DMS79 treated with DMSO at 0.1 percent for 48 hours (cell line): Measurements from ENCODE around the gene SRP68.
A peak's percentile ranks its signal among the peaks of the same experiment; 100 is the strongest.
"Not testable (repeated sequence)": the region's sequence is repeated elsewhere in the genome, so short reads cannot be mapped to it uniquely, and the experiment has no call there.

Source experiments
- DNase-seq: peaks from one replicate; lab custom pipeline; 2025; lab: John Stamatoyannopoulos, UW

The SRP68 gene

DNA sequence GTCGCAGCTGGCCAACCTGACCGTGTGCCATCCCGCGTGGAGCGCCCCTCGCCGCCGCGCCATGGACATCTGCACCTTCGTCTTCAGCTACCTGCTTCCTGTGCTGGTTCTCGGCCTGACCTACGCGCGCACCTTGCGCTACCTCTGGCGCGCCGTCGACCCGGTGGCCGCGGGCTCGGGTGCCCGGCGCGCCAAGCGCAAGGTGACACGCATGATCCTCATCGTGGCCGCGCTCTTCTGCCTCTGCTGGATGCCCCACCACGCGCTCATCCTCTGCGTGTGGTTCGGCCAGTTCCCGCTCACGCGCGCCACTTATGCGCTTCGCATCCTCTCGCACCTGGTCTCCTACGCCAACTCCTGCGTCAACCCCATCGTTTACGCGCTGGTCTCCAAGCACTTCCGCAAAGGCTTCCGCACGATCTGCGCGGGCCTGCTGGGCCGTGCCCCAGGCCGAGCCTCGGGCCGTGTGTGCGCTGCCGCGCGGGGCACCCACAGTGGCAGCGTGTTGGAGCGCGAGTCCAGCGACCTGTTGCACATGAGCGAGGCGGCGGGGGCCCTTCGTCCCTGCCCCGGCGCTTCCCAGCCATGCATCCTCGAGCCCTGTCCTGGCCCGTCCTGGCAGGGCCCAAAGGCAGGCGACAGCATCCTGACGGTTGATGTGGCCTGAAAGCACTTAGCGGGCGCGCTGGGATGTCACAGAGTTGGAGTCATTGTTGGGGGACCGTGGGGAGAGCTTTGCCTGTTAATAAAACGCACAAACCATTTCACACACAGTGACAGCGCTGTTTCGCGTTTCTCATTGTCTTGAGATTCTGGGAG is 4.7 kb upstream of the SRP68 start:
- DNase-seq, result no peak

DNA sequence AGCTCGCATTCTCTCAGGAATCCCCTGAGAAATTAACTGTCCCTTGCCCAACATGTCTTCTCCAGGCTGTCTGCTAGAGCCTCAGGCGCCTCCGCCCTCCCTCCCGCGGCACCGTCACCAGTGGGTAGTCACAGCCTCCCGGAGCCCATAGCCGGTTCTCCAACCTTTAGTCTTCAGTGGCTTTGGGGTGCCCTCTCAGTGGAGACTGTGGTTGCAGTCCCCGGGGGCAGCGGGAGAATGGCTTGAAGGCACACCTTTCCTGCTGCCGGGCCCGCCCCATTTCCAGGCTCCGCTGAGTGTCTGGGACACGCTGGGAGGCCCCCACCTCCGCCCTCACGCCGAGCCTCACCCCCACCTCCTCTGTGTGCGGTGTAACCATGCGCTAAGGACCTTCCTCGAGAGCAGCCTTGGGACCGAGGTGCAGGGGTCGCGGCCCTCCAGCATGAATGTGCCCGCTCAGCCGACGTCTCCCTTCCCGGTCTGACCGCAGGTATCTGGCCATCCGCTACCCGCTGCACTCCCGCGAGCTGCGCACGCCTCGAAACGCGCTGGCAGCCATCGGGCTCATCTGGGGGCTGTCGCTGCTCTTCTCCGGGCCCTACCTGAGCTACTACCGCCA is 3.9 kb upstream of the SRP68 start:
- DNase-seq, result no peak

DNA sequence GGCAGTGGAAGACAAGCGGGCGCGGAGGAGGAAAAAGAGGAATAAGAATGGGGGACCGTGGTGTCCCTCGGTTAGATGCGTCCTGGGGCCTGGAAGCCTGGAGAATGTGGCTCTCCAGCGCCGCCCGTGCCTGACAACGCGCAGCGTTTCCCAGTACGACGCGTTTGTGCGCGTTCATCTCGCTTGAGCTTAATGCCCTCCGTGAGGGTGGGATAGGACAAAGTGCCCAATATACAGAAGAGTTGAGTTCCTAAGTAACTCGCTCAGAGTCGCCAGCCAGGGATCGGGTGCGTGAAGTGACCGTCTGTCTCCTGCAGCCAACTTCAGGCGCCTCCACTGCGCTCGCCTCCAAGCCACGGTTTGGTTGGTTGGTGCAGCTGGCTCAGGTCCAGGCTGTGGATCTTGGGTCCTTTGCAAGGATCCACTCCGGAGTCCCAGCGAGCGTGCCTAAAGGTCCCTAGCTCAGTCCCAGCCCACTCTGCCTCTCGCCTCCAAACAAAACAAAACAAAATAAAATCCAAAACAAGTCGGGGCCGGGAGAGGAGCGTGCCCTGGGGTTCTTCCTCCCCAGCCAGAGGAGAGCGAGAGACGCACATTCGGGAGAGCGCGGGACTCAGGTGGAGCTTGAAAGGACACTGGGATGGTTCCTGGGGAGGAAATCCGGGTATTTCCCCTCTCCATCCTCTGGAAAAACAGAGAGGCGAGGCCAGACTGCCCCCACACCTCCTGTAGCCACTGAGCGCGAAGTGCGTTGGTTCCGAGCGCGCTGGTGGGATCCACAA is 3.2 kb upstream of the SRP68 start:
- DNase-seq, result peak; percentile 31

DNA sequence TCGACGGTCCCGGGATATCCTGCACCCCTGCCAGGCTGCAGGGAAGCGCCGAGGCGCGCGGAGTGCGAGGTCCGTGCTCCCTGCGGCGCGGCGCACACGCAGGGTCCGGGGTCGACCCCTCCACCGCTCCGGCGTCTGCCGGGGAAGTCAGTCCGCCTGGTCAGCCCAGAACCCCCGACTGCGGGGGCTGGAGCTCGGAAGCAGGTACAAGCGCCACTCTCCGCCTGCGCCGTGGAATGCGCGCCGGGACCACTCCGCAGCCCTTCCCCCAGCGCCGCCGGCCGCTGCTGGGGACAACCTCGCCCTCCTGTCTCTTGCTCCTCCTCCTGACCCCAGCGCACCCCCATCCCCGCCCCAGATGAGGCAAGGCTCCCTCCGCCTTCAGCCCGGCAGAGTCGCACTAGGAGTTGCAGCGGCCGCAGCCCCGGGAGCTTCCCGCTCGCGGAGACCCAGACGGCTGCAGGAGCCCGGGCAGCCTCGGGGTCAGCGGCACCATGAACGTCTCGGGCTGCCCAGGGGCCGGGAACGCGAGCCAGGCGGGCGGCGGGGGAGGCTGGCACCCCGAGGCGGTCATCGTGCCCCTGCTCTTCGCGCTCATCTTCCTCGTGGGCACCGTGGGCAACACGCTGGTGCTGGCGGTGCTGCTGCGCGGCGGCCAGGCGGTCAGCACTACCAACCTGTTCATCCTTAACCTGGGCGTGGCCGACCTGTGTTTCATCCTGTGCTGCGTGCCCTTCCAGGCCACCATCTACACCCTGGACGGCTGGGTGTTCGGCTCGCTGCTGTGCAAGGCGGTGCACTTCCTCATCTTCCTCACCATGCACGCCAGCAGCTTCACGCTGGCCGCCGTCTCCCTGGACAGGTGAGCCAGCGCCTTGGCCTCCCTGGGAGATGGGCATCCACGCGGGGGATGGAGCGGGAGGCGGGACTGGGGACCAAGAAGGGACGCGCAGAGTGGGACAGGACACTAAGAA is 2.4 kb upstream of the SRP68 start, which contains the start of gene GALR2:
Gene GALR2 (plus strand): TSS at position 392 of the 974 bp plus-strand sequence. CDS start 103 bp downstream, at position 495.
- DNase-seq, result peak; percentile 31

DNA sequence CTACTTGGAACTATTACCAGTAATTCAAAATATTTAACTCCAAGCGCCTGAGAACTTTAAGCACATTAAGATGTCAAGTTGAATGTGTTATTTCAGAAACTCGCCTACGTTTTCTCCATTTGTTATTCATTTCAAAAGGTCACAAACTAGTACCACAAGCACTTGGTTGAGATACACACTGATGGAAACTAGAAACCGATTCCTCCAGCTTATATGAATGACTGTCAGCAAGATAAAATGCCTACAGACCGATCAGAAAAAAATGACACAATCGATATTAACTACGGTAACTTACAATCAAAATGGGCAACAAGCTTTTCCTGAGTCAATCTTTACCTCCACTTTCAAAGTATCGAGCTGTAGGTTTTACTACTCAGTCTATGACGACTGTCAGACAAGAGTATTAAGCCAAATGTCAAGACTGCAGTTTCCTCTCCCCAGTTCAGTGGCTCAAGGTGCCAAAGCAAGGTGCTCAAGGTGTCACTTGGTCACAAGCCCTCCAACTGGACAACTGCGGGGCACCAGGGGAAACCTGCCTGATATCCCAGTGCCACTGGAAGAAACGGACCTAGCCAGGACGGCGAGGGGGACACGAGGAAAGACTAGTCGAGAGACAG is 678 bp downstream of the SRP68 start:
- DNase-seq, result no peak

DNA sequence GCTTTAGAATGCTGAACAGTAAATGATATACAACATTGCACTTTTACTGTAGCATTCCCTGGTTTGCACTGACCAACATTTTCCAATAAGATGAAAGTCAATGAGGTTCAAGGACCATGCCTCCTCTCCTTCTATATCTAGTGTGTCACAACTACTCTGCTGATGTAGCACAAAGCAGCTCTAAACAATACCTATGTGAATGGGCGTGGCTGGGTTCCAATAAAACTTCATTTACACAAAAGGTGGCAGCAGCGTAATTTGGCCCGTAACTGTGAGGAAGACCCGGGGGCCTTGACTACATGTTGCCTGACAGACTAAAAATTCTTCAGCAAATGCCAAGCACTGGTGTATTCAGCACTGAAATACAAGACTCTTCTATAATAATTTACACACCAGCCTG is 6.5 kb downstream of the SRP68 start:
- no peak for DNase-seq

DNA sequence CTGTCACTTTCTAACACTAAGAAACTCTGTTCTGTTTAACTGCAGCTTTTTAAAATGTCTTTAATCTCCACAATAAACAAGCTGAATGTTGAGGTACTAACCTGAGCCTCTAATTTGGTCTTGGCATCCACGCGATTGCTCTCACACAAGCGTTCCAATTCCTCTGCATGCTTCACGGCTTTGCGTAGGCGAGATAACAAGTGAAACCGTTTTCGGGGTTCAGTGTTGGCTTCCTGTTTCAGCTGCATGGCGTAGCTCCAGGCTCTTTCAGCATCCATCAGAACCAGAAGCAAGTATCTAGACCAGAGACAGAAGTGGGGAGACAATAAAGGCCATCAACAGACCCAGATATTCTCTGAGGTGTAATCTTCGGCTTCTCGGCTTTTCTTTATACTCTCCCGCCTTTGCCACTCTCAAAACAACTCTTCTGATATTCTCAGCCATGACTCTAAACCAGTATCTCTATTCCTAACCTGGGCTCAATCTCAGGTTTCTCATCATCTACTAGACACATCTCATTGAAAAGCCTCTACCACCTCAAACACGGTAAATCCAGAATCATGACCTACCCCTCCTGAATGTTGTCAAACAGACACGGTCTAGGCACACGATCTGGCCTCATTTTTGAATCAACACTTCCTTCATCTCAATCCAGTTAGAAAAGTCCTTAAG is 8.3 kb downstream of the SRP68 start:
- no peak for DNase-seq

DNA sequence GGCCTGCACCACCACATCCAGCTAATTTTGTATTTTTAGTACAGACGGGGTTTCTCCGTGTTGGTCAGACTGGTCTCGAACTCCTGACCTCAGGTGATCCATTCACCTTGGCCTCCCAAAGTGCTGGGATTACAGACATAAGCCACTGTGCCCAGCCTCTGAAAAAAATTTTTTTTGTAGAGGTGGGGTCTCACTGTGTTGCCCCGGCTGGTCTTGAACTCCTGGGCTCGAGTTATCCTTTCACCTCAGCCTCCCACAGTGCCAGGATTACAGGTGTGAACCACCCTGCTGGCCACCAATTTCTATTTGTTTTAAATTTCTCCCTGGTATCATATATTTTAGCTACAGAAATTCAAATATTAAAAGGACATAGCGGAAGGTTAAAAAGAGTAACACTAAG is 14.1 kb downstream of the SRP68 start:
- not testable (repeated sequence) for DNase-seq

DNA sequence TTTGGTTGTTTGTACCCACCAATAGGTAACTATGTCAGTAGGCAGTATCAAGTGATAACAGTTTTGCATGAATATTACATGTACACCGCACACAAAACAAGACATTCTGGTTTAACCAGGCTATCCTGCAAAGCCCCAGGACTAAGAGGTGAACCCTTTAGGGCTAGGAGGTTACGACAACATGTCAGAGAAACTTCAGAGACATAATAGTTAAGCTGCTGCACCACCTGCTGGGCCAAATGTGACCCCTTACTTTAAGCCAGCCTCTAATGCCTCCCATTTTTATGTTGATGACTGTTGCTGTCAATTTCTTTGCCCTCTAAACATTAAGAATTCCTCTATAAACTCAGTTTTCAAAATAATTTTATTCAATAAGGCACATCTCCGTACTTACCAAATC is 15.4 kb downstream of the SRP68 start:
- DNase-seq, result no peak

DNA sequence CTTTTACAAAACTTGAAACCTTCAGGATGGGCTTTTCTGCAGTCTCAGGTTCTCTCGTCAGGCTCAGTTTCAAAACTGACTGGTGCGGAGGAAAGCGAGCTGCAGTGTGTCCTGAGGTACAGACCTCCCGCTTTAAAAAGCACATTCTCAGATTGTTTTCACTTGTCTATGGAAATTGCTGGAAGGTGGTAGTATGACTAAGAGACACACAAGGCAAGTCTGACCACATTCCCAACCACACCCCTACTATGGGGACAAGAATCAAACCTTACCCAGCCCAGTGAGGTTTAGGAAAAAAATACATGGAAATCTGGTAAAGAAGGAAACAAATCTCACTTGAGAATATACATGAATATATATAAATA is 18.2 kb downstream of the SRP68 start:
- DNase-seq, result no peak

DNA sequence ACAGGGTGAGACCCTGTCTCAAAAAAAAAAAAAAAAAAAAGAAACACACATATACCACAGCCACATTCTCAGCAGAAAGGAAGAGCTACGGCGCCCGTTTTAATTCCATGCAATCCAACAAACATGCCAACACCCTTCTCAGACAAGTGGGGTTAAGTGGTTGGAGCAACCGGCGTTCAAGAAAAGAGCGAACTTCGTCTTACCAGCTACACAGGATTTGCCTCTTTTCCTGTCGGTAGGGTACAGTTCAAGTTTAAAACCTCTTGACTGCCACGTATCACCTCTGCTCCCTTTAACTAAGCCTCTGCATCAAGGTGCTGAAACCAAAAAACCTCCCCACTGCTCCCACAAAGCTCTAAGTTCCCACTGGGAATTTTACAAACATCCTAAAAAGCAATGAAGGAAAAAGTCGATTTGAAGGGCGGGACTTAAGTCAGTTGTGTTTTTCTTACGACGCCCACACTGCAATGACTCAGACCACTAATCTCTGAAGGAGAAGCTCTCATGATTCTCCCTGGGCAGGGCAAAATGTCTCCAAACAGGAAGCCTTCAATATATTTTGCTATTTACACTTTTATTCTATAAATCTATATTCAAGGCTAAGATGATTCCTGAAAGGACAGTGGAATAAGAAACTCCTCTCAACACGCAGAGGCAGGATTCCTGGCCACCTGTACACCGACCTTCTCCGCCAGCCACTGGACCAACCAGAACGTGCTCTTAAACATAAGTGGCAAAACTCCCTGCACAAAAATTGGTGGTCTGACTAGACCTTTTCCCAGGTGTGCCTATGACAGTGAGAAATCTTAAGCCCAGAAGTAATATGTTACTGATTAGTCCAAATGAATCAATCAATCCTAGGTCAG is 18.8 kb downstream of the SRP68 start:
- DNase-seq, result no peak

DNA sequence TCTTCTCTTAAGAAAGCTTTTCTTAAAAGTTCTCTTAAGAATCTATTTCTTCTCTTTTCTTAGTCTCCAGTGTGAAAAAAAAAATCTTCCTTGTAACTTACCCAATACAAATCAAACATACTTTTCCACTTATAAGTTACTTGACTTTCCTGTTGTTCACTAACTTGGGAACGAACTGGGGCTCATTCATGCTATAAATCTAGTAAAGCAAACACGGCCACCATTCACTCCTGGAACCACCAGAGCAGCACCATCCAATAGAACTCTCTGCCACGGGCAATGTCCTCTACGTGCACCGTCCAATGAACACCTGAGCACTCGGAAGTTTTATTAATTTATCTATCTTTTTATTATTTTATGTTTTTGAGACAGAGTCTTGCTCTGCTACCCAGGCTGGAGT is 20.8 kb downstream of the SRP68 start:
- DNase-seq, result no peak

DNA sequence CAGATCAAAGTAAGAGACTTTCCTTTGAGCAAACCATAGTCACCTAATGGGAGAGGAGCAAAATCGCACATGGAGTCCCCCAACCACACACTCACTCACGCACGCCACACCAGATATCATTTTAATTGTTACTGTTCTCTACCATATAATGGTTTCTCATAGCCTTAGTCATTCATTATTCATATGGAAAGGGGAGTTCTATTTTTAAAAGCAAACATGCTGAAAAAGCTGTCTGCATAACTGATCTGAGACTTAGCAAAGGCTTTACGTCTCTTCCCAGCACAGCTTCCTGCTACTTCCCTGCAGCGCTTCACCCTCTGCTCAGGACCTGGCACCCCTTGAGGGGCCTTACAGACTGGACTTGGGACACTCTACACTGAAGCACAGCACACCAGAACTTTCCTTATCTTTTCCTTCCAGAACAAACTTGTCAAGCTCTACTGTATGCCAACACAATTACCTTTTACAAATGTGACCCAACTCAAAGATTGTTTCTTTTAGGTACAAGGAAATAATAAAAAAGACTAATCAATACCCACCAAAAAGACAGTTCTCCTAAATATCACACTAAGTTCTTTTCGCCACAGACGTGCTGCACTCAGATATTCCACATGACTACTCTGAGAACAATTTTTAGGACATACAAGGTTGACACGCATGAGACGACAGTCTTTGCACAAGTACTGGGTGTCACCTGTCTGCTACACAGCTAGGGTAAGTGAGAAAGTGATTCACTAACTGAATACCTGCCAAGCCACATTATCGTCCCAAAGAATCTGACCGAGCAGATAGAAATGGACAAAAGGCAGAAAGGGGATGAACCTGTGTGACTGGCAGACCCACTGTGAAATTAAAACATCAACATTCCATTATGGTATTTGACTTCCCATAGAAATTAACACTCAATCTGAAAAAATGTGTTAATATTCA is 21.5 kb downstream of the SRP68 start:
- no peak for DNase-seq

DNA sequence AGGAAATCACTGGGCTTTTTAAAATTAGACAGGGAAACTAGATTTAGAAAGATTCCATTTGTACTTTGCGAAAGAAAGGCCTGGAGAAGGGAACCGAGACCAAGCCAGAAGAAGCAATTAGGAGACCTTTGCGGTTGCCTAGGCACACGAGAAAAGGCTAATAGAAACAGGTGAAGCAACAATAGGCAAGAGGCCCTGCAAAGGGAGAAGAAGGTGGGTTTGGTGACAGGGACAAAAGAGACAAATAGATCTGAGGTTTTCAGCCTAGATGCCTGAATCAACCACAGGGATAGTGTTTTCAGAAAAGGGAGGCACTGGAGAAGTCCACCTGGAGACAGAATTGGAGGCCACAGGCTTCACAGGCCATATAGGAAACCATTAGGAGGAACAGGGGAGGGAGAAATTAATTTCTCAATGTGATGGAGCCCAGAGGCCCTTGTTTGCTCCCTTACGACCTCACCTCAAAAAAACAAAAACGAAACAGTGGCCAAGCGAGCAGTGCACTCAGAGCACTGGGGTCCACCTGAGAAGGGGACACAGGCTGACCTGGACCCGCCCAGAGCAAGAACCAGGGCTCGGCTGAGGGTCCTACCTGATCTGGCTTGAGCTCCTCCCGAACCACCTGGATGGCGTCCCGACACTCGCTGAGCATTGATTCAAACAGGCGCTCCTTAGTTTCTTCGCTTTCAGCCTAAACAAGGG is 22.3 kb downstream of the SRP68 start:
- no peak for DNase-seq

DNA sequence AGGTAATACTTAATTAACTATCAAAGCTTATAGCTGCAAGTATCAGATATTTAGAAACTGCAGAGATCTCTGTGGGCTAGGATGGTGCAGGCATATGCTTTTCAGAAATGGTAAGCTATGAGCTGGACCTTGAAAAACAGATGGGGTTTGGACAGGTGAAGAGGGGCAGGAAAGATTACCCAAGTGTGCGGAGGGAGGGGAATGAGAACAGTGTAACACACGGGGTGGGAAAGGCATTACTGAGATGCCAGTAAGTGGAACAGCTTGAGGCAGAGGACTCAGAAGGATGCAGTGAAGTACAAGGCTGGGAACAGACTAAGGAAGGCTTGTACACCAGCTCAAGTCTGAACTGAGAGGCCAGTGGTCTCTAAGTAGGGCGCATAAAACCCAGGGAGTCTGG is 23.1 kb downstream of the SRP68 start:
- DNase-seq, result no peak

DNA sequence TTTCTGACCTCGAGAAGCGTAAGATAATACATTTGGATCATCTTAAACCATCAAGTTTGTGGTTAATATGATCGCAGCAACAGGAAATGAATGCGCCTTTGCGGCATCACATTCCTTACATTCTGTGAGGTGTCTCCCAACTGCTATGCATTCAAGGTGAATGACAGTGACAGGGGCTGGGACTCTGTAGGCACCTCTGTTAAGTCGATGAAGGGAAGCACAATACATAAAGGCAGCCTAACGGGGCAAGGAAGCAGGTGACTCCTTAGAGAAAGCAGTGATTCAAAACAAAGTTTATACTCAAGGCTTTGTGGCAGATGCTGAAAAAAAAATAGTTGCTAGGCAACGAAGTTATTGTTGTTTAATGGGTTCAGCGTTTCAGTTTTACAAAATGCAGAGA is 23.6 kb downstream of the SRP68 start:
- no peak for DNase-seq

DNA sequence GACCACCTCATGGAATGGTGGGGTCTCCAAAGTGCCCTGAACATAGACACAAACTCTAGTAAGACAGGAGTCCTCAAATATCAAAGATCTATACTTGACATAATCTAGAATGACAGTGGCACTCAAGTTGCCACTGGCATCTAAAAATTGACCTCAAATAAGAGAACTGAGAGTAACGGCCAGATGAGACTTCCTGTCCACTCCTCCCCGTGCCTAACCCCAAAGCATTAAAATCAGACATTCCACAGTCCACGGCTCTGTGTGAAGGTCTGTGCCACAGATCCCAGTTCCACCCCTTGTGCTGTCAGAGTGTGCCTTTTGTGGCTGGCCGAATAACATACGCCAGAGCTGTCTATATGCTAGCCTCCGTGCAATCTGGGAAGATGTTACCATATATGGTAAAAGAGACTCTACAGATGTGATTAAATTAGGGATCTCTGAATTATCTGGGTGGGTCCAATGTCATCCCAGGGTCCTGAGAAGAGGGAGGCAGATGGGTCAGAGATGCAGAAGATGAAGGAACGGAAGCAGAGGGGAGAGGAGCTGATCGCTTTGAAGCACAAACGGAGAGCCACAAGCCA is 24.2 kb downstream of the SRP68 start:
- no peak for DNase-seq

DNA sequence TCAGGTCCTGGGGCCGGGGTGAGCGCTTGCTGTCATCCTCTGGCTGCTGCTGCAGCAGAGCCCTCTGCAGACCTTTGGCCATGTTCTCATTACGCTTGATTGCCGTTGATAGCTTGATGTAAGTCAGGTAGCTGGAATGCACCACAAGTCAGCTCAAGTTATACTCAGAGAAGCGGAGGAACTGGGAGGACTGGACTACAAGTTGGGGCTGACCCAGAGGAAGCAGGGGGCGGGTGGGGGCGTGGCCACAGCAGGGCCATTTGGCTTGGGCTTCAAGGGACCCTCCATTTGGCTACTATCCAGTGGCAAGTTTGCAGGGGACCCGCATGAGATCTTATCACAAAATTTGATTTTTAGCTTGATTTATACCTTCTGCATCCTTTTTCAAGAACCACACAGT is 26.3 kb downstream of the SRP68 start:
- no peak for DNase-seq
